ENCODE results near the gene CACNB2.

Gene CACNB2

DNA sequence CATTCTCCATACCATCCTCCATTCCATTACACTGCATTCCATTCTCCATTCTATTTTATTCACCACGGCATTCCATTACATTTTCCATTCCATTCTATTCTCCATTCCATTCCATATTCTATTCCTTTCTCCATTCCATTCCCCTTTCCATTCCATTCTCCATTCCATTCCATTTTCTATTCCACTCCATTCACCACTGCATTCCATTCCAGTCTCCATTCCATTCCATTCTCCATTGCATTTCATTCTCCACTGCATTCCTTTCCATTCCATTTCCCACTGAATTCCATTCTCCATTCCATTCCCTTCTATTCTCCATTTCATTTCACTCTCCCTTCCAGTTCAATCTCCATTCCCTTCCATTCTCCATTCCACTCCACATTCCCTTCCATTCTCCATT lies 431.6 kb downstream of the CACNB2 start:
- TF ChIP-seq CTCF (IDR thresholded peaks at IDR 0.05; ENCODE audit: extremely low read depth, insufficient read depth, missing control alignments), result no peak
- no peak for DNase-seq (ENCODE audit: low spot score)
- in situ Hi-C loops (cut with MboI; ENCODE audit: low pct_unique_long_range_greater_than_20kb, low sequenced_read_pairs, unreplicated experiment), result no loop called here

- TF ChIP-seq CTCF (IDR thresholded peaks at IDR 0.05; ENCODE audit: extremely low read depth, insufficient read depth, missing control alignments), result no peak
- no peak for DNase-seq (ENCODE audit: low spot score)
- in situ Hi-C loops (cut with MboI; ENCODE audit: low pct_unique_long_range_greater_than_20kb, low sequenced_read_pairs, unreplicated experiment), result no loop called here
These were observed 432.8 kb downstream of the CACNB2 start for GRCh38 chr10:18572959-18573561.

GRCh38 chr10:18576586-18576985 lies 436.4 kb downstream of the CACNB2 start:
- DNase-seq (ENCODE audit: low spot score), result no peak
- in situ Hi-C loops (cut with MboI; ENCODE audit: low pct_unique_long_range_greater_than_20kb, low sequenced_read_pairs, unreplicated experiment), result no loop called here
- no peak for TF ChIP-seq CTCF (IDR thresholded peaks at IDR 0.05; ENCODE audit: extremely low read depth, insufficient read depth, missing control alignments)

DNA sequence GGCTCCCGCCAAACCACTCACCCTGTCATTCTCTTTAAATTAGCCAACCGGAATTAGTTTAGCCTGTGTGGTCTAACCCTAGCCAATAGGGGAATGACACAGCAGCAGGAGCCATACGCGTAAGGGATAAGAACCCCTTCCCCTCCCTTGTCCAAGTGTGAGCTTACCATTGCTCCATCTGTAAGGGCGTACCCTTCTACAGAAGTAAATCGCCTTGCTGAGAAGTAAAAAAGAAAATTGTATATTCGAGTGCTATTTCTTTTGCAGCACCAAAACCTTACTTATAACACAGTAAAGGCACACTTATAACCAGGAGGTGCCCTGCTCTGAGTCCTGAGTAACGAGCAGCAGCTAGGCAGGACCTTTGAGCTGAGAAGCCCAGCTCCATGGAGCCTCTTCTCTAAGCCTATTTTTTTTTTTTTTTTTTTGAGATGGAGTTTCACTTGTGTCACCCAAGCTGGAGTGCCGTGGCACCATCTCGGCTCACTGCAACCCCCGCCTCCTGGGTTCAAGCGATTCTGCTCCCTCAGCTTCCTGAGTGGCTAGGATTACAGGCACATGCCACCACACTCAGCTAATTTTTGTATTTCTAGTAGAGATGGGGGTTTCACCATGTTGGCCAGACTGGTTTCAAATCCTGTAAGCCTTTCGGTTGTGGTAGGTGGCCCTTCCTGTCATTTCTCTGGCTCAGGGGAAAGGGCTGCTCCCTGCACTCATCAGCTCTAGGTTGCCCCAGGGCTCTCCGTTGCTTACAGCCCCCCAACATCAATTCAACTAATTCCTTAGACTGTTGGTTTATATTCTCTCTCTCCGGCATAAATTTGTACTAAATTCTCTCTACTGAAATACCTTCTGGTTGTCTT lies 437.8 kb downstream of the CACNB2 start:
- TF ChIP-seq CTCF (IDR thresholded peaks at IDR 0.05; ENCODE audit: extremely low read depth, insufficient read depth, missing control alignments), result no peak
- in situ Hi-C loops (cut with MboI; ENCODE audit: low pct_unique_long_range_greater_than_20kb, low sequenced_read_pairs, unreplicated experiment), result no loop called here
- DNase-seq (ENCODE audit: low spot score), result no peak

DNA sequence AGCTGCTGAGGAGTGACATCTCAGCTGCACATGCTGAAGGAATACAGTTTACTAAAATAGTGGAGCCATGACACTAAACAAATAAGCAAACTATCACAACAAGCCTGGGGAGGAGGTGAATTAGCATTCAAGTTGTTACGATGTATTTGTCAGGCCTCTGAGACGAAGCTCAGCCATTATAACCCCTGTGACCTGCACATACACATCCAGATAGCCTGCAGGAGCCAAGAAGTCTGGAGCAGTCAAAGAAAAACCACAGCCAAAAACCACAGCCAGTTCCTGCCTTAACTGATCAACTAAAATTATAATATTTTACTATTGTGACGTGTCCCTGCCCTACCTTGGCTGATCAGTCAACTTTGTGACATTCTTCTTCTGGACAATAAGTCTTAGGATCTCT lies 442.6 kb downstream of the CACNB2 start:
- DNase-seq (ENCODE audit: low spot score), result no peak
- in situ Hi-C loops (cut with MboI; ENCODE audit: low pct_unique_long_range_greater_than_20kb, low sequenced_read_pairs, unreplicated experiment), result no loop called here

More for the DNA sequence above, 442.6 kb downstream of the CACNB2 start:
- TF ChIP-seq CTCF (IDR thresholded peaks at IDR 0.05; ENCODE audit: extremely low read depth, insufficient read depth, missing control alignments), result no peak
